GM23338 (cell line): ENCODE measurements around the gene C2CD4B. TPM values are rescaled to one million over a fixed set of nuclear protein-coding genes. Genes with fewer than 3 reads are reported as not detected.

Source experiments
- ATAC-seq: fragments of 200-7000 bp; cut with Tn5 transposase; 3 replicates; pipeline ENCODE4 v1.9.1; 2020
- DNase-seq: peaks from one replicate; pipeline ENCODE4 v3.0.0-alpha.2; 2015; ENCODE audit warnings: low spot score
- H2AFZ ChIP-seq: fragments of 200-600 bp; sonication (generic); 2 replicates; pipeline ENCODE4 v1.8.0; 2016; ENCODE audit warnings: antibody characterized with exemption, mild to moderate bottlenecking, moderate library complexity
- H3F3A ChIP-seq: fragments of 200-600 bp; sonication (generic); replicated peaks from 2 replicates; pipeline ENCODE4 v1.8.0; 2017; ENCODE audit warnings: antibody characterized with exemption, mixed run types, low read depth
- H3K27ac ChIP-seq: fragments of 200-600 bp; sonication (generic); 2 replicates; pipeline ENCODE4 v1.6.1; 2016; ENCODE audit warnings: low read depth
- H3K27me3 ChIP-seq: fragments of 200-600 bp; sonication (generic); 2 replicates; pipeline ENCODE4 v1.8.0; 2016; ENCODE audit warnings: mild to moderate bottlenecking, mixed run types, moderate library complexity; ENCODE audit not compliant: insufficient read depth
- H3K36me3 ChIP-seq: fragments of 200-600 bp; sonication (generic); 2 replicates; pipeline ENCODE4 v1.8.0; 2016; ENCODE audit warnings: mild to moderate bottlenecking; ENCODE audit not compliant: insufficient read depth
- H3K4me1 ChIP-seq: fragments of 200-600 bp; sonication (generic); 2 replicates; pipeline ENCODE4 v1.8.0; 2016; ENCODE audit warnings: mild to moderate bottlenecking, moderate library complexity; ENCODE audit not compliant: insufficient read depth
- H3K4me2 ChIP-seq: fragments of 200-600 bp; sonication (generic); 2 replicates; pipeline ENCODE4 v1.7.1; 2017; ENCODE audit warnings: mixed run types
- H3K4me3 ChIP-seq: fragments of 200-600 bp; sonication (generic); 2 replicates; pipeline ENCODE4 v1.6.1; 2016; ENCODE audit warnings: mixed run types
- H3K79me2 ChIP-seq: fragments of 200-600 bp; sonication (generic); replicated peaks from 2 replicates; pipeline ENCODE4 v1.8.0; 2017; ENCODE audit warnings: mild to moderate bottlenecking; ENCODE audit not compliant: insufficient read depth
- H3K9me2 ChIP-seq: fragments of 200-600 bp; sonication (generic); 2 replicates; pipeline ENCODE4 v1.8.0; 2017; ENCODE audit not compliant: insufficient read depth
- H4K20me1 ChIP-seq: fragments of 200-600 bp; sonication (generic); replicated peaks from 2 replicates; pipeline ENCODE4 v1.8.0; 2017; ENCODE audit warnings: mild to moderate bottlenecking; ENCODE audit not compliant: insufficient read depth
- H3K27ac Mint-ChIP-seq: 2 replicates; pipeline ENCODE4 v1.8.0; 2020; ENCODE audit warnings: inconsistent platforms, mild to moderate bottlenecking, moderate library complexity, mixed read lengths
- H3K27me3 Mint-ChIP-seq: 3 replicates; pipeline ENCODE4 v1.8.0; 2022; ENCODE audit warnings: low read depth, mild to moderate bottlenecking, moderate library complexity, mixed read lengths, inconsistent platforms; ENCODE audit not compliant: insufficient read depth, poor library complexity
- H3K36me3 Mint-ChIP-seq: 3 replicates; pipeline ENCODE4 v1.8.0; 2021; ENCODE audit warnings: low read depth, mild to moderate bottlenecking, inconsistent platforms, moderate library complexity, mixed read lengths
- H3K4me1 Mint-ChIP-seq: 3 replicates; pipeline ENCODE4 v1.8.0; 2020; ENCODE audit warnings: mild to moderate bottlenecking, inconsistent platforms, mixed read lengths
- H3K4me3 Mint-ChIP-seq: 3 replicates; pipeline ENCODE4 v1.8.0; 2021; ENCODE audit warnings: moderate library complexity, mild to moderate bottlenecking, inconsistent platforms, mixed read lengths
- H3K9me3 Mint-ChIP-seq: 3 replicates; pipeline ENCODE4 v1.8.0; 2020; ENCODE audit warnings: moderate library complexity, mild to moderate bottlenecking, inconsistent platforms, mixed read lengths
- CREB1 ChIP-seq: fragments of 250-450 bp; sonication (Bioruptor Pico); IDR thresholded peaks from 2 replicates; pipeline ENCODE4 v1.5.0; 2020; ENCODE audit warnings: low read depth, mild to moderate bottlenecking, moderate library complexity
- EZH2phosphoT487 ChIP-seq: fragments of 200-600 bp; sonication (generic); IDR thresholded peaks from one replicate; pipeline ENCODE4 v1.8.1; 2018; ENCODE audit warnings: antibody characterized with exemption; ENCODE audit not compliant: unreplicated experiment
- ZNF331 ChIP-seq: fragments of 250-450 bp; sonication (Bioruptor Pico); IDR thresholded peaks from 2 replicates; pipeline ENCODE4 v1.5.0; 2020; ENCODE audit warnings: low read depth, mild to moderate bottlenecking, moderate library complexity
- polyA plus RNA-seq: library from polyadenylated mRNA; unstranded; fragments of >200 nt; fragmentation: Nextera tagmentation; extraction: Ambion mirVana; gene quantifications from 2 replicates; pipeline ENCODE4 v1.2.1, GENCODE V29; 2016
- total RNA-seq: library from RNA; depleted of rRNA; stranded (reverse); fragments of >200 nt; shearing (Covaris generic); gene quantifications from 2 replicates; pipeline ENCODE4 v1.2.3, GENCODE V29; 2014
- TF ChIP-seq, protein P1 (sequence below), 2 experiments: fragments of 200-600 bp in 1 of 2; sonication (generic) in 1 of 2; conservative IDR thresholded peaks; 2 replicates each; pipeline versions ENCODE4 v1.5.1 to v1.6.1; 2016 to 2017; ENCODE audit warnings: antibody characterized with exemption in 2 of 2, low read depth in 2 of 2, mild to moderate bottlenecking in 2 of 2, moderate library complexity in 1 of 2
- TF ChIP-seq, protein P2 (sequence below): fragments of 250-450 bp; sonication (Bioruptor Pico); IDR thresholded peaks from 2 replicates; pipeline ENCODE4 v1.5.0; 2020; ENCODE audit warnings: mild to moderate bottlenecking, moderate library complexity
- TF ChIP-seq, protein P3 (sequence below): IDR thresholded peaks from 2 replicates; pipeline ENCODE4 v1.6.1; 2016; ENCODE audit warnings: antibody characterized with exemption

Gene C2CD4B
- total and polyA plus RNA-seq, 2 experiments from 2014 or later, result 1.5 TPM; not detected in 1

DNA sequence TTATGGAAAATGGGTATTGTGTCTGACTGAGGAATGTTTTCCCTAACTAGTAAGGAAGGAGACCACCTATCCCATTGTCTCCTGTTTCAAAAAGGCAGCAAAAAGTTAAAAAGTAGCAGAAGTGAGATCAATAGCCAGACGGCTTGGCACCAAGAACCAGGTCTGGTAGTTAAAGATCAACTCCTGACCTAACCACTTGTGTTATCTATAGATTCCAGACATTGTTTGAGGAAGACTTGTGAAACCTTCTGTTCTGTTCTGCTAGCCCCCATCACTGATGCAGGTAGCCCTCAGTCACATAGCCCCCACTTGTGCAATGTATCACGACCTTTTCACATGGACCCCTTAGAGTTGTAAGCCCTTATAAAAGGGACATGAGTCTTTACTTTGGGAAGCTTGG, 46.3 kb upstream of the C2CD4B start:
- Mint-ChIP-seq H3K36me3 (peaks cover 17% of the 10 kb centered on the region), H3K27ac (no peak overlapping the region), H3K4me1 (no peaks in the 10 kb centered on the region), H3K9me3 (peaks cover 56% of the 10 kb centered on the region), H3K27me3 (peaks cover 2% of the 10 kb centered on the region), H3K4me3 (no peak overlapping the region)
- Histone ChIP-seq H2AFZ (no peak overlapping the region), H3K27ac (no peak overlapping the region), H4K20me1 (no peaks in the 10 kb centered on the region), H3K79me2 (no peaks in the 10 kb centered on the region), H3K9me2 (peaks cover 5% of the 10 kb centered on the region; the same call in 1 of the 2 replicates), H3K36me3 (peaks cover 4% of the 10 kb centered on the region; the same call in 1 of the 2 replicates), H3F3A (no peaks in the 10 kb centered on the region), H3K4me1 (no peaks in the 10 kb centered on the region), H3K4me2 (no peak overlapping the region), H3K27me3 (no peaks in the 10 kb centered on the region), H3K4me3 (no peak overlapping the region)
- TF ChIP-seq CREB1 (CRISPR knock-in tag) (no peak), ZNF331 (CRISPR knock-in tag) (no peak), EZH2phosphoT487 (no peak)
- TF ChIP-seq, protein P1, sequence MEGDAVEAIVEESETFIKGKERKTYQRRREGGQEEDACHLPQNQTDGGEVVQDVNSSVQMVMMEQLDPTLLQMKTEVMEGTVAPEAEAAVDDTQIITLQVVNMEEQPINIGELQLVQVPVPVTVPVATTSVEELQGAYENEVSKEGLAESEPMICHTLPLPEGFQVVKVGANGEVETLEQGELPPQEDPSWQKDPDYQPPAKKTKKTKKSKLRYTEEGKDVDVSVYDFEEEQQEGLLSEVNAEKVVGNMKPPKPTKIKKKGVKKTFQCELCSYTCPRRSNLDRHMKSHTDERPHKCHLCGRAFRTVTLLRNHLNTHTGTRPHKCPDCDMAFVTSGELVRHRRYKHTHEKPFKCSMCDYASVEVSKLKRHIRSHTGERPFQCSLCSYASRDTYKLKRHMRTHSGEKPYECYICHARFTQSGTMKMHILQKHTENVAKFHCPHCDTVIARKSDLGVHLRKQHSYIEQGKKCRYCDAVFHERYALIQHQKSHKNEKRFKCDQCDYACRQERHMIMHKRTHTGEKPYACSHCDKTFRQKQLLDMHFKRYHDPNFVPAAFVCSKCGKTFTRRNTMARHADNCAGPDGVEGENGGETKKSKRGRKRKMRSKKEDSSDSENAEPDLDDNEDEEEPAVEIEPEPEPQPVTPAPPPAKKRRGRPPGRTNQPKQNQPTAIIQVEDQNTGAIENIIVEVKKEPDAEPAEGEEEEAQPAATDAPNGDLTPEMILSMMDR (conservative IDR thresholded peaks at IDR 0.05; ENCODE audit: low read depth in 2 of 2), result no peak
- TF ChIP-seq, protein P2, sequence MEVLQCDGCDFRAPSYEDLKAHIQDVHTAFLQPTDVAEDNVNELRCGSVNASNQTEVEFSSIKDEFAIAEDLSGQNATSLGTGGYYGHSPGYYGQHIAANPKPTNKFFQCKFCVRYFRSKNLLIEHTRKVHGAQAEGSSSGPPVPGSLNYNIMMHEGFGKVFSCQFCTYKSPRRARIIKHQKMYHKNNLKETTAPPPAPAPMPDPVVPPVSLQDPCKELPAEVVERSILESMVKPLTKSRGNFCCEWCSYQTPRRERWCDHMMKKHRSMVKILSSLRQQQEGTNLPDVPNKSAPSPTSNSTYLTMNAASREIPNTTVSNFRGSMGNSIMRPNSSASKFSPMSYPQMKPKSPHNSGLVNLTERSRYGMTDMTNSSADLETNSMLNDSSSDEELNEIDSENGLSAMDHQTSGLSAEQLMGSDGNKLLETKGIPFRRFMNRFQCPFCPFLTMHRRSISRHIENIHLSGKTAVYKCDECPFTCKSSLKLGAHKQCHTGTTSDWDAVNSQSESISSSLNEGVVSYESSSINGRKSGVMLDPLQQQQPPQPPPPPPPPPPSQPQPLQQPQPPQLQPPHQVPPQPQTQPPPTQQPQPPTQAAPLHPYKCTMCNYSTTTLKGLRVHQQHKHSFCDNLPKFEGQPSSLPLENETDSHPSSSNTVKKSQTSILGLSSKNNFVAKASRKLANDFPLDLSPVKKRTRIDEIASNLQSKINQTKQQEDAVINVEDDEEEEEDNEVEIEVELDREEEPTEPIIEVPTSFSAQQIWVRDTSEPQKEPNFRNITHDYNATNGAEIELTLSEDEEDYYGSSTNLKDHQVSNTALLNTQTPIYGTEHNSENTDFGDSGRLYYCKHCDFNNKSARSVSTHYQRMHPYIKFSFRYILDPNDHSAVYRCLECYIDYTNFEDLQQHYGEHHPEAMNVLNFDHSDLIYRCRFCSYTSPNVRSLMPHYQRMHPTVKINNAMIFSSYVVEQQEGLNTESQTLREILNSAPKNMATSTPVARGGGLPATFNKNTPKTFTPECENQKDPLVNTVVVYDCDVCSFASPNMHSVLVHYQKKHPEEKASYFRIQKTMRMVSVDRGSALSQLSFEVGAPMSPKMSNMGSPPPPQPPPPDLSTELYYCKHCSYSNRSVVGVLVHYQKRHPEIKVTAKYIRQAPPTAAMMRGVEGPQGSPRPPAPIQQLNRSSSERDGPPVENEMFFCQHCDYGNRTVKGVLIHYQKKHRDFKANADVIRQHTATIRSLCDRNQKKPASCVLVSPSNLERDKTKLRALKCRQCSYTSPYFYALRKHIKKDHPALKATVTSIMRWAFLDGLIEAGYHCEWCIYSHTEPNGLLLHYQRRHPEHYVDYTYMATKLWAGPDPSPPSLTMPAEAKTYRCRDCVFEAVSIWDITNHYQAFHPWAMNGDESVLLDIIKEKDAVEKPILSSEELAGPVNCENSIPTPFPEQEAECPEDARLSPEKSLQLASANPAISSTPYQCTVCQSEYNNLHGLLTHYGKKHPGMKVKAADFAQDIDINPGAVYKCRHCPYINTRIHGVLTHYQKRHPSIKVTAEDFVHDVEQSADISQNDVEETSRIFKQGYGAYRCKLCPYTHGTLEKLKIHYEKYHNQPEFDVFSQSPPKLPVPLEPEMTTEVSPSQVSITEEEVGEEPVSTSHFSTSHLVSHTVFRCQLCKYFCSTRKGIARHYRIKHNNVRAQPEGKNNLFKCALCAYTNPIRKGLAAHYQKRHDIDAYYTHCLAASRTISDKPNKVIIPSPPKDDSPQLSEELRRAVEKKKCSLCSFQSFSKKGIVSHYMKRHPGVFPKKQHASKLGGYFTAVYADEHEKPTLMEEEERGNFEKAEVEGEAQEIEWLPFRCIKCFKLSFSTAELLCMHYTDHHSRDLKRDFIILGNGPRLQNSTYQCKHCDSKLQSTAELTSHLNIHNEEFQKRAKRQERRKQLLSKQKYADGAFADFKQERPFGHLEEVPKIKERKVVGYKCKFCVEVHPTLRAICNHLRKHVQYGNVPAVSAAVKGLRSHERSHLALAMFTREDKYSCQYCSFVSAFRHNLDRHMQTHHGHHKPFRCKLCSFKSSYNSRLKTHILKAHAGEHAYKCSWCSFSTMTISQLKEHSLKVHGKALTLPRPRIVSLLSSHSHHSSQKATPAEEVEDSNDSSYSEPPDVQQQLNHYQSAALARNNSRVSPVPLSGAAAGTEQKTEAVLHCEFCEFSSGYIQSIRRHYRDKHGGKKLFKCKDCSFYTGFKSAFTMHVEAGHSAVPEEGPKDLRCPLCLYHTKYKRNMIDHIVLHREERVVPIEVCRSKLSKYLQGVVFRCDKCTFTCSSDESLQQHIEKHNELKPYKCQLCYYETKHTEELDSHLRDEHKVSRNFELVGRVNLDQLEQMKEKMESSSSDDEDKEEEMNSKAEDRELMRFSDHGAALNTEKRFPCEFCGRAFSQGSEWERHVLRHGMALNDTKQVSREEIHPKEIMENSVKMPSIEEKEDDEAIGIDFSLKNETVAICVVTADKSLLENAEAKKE (CRISPR knock-in tag), result no peak
- TF ChIP-seq, protein P3, sequence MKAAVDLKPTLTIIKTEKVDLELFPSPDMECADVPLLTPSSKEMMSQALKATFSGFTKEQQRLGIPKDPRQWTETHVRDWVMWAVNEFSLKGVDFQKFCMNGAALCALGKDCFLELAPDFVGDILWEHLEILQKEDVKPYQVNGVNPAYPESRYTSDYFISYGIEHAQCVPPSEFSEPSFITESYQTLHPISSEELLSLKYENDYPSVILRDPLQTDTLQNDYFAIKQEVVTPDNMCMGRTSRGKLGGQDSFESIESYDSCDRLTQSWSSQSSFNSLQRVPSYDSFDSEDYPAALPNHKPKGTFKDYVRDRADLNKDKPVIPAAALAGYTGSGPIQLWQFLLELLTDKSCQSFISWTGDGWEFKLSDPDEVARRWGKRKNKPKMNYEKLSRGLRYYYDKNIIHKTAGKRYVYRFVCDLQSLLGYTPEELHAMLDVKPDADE, result no peak
- DNase-seq (no peak), ATAC-seq (no peak)
